Vagina (tissue), 2 donors: ENCODE measurements around the gene PINLYP.

Experiments used
- CTCF ChIP-seq, 3 experiments: fragments of 450-650 bp in 2 of 3; fragments of 200-600 bp in 1 of 3; sonication (generic) in 1 of 3; IDR thresholded peaks; one replicate each; pipeline ENCODE4 v1.5.1; 2017 to 2019; ENCODE audit warnings: antibody characterized with exemption in 3 of 3, mild to moderate bottlenecking in 2 of 3, moderate library complexity in 2 of 3
- POLR2AphosphoS5 ChIP-seq, 2 donors: sonication (generic); formaldehyde crosslinking; IDR thresholded peaks; one replicate each; pipeline ENCODE4 v1.9.0; 2017; ENCODE audit warnings: antibody characterized with exemption in 2 of 2, mild to moderate bottlenecking in 2 of 2, low read depth in 1 of 2; ENCODE audit not compliant: insufficient read depth in 1 of 2

GRCh38 chr19:43552616-43553015, 23.0 kb upstream of the PINLYP start:
- no peak for TF ChIP-seq CTCF (IDR thresholded peaks at IDR 0.05)
- TF ChIP-seq POLR2AphosphoS5 (IDR thresholded peaks at IDR 0.05; ENCODE audit: insufficient read depth in 1 of 2, low read depth in 1 of 2) = no peak
